CMK (cell line): ENCODE results near the gene CDC42EP5.

Experiments used
- DNase-seq: peaks from one replicate; pipeline ENCODE4 v3.0.0-alpha.2; 2010; ENCODE audit warnings: low read depth

The CDC42EP5 gene

DNA sequence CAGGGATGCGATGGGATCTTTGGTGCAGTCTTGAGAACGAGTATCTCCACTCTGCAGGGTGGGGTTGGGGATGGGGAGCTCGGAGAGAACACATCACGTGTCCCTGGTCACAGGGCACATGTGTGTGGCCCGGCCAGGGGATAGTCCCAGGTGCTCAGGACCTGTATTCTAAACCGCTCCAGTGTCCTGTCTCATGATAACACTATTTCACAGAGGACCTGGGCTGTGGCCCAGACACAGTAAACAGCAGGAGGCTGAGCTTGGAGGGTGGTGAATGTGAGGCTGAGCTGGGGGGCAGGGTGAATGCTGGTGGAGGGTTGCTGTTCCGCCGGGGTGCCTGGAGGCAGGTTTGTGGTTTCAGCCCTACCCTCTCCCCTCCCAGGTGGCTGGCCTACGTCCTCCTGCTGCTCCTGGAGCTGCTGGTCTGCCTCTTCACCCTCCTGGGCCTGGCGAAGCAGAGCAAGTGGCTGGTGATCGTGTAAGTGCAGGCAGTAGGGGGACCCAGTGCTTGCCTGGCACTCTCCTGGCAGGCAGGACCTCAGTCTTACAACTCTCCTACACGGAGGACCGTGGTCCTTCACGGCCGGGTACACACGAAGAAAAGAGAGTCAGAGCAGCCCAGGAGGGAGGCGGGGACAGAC is 46.7 kb downstream of the CDC42EP5 start:
- DNase-seq, result no peak

GRCh38 chr19:54425382-54425723 is 47.7 kb downstream of the CDC42EP5 start:
- DNase-seq, result no peak

DNA sequence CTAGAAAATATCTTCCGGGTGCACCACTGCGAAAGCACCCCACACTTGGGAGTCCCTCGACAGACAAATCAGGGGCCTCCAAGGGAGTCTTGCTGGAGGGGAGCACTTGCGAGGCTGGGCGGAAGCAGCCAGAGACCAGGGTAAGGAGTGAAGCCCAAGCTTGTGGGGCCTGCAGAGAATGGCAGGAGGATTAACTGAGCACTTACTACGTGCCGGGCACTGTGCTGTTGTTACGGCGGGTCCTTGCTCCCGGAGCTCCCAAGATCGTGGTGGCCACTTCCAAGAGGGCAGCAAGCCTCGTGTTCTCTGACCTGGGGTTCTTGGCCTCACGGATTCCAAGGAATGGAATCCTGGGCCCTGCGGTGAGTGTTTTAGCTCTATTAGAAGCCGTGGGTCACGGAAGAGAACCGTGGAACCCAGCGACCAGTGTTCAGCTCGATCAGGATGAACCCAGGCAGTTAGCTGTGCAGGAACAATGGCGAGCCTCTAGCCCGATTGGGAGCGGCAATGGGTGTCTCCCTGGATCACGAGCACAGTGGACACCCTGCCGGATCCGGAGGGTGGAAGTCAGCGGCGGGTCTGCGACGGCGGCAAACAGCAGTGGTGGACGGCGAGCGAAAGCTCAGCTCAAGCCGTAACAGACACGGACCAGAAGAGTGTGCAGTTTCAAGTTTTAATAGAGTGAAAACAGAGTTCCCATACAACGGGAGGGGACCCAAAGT is 48.3 kb downstream of the CDC42EP5 start:
- no peak for DNase-seq

DNA sequence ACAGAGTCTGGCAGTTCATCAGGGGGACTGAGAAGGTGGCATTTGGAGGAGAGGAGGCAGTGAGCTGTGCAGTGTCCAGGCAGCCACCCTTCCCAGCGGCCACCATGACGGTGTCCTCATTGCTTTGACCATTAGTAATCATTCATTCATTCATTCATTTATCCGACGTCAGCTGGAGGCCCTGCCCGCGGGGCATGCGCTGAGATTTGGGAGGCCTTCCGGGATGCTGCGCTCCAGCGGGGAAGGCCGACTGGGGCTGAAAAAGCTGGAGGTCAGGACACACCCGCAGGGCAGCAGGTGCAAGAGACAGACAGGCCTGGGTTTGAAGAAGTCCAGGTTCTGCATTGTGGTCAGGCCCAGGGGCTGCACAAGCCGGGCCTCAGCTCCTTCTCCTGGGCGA is 48.9 kb downstream of the CDC42EP5 start:
- DNase-seq, result no peak

DNA sequence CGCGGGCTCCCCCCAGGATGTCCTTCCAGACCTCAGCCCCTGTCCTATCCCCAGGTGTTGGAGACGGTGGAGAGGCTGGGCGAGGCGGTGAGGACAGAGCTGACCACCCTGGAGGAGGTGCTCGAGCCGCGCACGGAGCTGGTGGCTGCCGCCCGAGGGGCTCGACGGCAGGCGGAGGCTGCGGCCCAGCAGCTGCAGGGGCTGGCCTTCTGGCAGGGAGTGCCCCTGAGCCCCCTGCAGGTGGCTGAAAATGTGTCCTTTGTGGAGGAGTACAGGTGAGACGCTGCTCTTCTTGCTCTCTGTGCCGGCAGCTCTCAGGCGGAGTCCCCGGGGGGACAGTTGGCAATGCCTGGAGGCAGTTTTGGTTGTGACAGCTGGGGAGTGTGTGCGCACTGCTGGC is 51.0 kb downstream of the CDC42EP5 start:
- DNase-seq, result no peak

GRCh38 chr19:54421521-54421920 is 51.6 kb downstream of the CDC42EP5 start:
- DNase-seq, result no peak

- no peak for DNase-seq
Measured at GRCh38 chr19:54421169-54421516, 52.0 kb downstream of the CDC42EP5 start.

GRCh38 chr19:54420383-54421168 is 52.5 kb downstream of the CDC42EP5 start:
- no peak for DNase-seq

DNA sequence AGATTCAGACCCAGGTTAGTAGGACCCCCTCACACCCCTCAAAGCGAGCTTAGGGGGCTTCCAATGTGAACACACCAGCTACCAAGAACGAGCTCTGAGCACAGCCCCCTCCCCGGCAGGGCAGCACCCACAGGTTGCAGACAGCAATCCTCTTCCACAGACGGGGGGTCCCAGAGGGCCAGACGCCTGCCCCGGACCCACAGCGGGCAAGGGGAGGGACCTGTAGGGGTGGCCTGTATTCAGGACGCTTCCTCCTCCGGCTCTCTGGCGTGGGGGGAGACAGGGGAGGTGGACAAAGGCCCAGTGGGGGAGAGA is 53.1 kb downstream of the CDC42EP5 start:
- no peak for DNase-seq

DNA sequence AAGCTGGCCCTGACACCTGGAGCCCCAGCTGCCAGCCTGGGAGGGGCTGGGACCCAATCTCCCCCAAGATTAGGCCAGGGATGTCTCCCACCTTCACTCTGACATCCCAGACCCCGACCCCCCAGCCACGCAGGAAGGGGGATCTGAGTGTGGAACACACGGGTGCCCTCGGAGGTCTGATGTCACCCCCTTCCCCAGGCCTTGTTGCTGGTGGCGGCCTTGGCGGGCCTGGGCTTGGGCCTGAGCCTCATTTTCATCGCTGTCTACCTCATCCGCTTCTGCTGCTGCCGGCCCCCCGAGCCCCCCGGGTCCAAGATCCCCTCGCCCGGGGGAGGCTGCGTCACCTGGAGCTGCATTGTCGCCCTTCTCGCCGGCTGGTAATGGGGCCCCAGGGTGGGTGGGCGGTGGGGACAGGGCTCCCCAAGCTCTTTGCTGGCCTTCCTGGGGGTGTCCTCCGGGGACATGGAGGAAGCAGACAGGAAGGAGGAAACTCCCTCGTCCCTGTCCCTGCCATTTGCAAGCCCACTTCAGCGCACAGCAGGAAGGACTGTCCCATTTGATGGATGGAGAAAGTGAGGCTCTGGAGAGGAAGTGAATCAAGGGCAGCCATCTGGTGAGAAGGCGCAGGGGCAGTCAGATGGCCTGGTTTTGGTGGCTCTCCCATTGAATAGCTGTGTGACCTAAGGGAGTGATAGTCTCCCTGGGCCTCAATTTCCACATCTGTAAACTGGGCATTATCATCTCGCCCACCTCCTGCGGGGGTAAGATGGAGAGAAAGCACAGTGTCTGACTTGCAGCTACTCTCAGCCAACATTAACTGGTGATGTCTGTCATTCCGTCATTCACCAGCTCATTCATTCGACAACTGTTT is 53.9 kb downstream of the CDC42EP5 start:
- DNase-seq, result no peak

DNA sequence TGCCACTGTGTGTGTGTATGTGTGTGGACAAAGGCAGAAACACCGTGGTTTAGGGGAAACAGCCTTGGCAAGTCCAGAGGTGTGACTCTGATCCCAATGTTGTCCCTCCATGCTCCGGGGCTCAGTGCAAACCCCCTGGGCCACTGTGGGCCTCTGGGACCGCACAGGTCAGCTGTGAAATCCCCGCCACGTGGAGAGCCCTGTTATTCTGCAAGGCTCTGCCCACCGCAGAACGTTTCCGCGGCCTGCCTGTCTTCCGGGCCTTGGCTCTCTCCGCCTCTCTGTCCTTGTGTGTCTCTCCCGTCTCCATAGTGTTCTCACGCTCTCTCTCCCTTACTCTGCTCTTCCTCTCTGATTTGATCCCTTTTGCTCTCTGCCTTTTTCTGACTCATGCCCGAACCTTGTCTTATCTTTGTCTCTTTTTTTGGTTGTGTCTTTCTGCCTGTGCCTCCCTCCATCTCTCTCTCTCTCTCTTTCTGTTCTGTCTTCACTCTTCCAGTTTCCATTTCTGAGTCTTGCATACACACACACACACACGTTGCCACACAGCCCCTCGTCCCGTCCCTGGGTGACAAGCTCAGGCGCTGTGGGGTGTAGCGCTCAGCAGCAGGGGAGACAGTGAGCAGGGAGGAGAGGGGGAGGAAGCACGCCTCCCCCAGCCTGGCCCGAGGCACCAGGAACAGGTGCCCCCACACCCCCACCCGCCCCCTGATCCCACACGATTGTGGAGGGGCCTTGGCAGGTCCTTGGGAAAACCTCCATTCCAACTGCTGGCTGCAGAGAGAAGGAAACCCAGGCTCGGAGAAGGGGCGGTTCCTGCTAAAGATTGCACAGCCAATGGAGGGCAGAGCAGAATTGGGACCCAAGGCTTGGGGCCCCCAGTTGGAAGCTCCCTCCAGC is 54.8 kb downstream of the CDC42EP5 start:
- peak; percentile 39 for DNase-seq

- no peak for DNase-seq
Measured at GRCh38 chr19:54416695-54417491, 56.2 kb downstream of the CDC42EP5 start.

DNA sequence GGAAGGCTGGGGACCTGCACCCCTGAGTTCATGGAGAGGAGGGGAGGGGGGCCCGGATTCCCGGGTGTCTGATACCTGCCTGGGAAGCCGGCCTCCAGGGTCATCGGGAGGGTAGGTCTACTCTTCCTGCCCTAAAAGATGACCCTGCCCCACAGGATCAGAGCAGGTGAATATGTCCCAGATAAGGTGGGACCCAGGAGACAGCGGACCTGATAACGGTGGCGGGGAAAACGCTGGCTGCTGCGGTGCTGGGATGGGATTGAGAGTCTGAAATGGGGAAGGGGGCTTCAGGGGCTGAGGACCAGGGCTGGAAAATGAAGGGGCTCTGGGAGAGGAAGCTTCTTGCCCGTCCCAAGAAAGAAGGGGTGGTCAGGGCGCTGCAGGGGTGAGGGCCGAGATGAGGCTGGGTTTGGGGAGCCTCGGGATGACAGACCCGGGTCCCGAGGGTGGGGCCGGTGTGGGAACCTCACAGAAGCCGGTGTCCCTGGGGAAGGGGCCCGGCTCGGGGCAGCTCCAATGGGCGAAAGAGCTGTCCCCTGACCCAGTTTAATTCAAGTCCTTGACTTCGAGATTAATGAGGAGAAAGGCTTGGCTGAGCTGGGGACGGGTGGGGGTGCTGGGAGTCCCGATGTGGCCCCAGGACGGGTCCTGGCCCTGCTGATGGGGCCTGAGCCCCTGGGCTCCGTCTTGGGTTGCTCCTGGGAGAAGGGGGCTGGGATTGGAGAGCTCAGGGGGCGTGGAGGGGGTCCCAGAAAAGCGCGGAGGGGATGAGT is 57.0 kb downstream of the CDC42EP5 start:
- no peak for DNase-seq

DNA sequence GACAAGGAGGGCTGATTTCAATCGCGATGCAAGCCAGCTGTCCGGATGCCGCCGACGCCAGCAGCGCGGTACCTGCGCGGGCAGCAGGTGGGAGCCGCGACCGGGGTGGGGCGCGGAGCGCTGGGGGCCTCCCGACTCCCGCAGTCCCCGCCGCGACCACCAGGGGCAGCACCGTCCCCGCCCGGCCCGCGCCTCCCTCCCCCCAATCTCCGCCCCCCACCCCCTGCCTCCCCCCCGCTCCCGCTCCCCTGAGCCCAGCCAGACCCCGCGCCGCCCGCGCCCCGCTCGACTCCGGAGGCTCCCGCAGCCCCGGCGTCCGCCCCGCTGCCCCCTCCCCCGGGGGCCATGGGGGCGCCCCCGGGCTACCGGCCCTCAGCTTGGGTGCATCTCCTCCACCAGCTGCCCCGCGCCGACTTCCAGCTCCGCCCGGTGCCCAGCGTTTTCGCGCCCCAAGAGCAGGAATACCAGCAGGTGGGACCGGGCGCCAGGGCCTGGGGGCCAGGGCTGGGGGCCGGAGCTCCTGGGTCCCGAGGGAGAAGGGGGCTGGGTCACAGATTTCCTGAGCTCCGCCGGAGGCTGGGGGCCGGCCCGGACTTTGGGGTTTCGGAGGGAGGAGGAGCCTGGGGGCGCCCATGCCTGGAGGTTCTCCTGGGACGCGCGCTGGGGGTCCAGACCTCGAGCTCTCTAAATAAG is 57.7 kb downstream of the CDC42EP5 start, which contains the start of gene TTYH1:
Gene TTYH1 (plus strand): TSS at position 257 of the 693 bp plus-strand sequence. CDS start 89 bp downstream, at position 346.
- no peak for DNase-seq
